Measurements from ENCODE around the gene TAS1R3.

Gene TAS1R3

DNA sequence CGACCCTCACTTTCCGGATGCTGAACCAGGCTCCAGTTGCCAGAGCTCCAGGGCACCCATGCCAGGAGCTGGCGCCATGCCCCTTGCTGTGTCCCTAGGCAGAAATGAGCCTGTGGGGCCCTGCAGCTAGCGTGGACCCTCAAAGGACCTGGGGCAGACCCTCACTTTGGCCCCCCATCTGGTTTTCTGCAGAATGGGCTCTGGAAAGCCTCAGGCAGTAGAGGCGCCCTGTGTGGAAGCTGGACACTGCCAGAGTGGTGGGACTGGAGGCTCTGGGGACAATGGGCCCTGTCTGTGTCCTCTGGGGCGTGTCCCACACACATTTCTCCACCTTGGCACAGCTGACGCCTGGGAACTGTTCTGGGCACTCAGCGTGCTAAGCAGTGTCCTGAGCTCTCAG lies 50.2 kb downstream of the TAS1R3 start:
- Histone ChIP-seq H3K27me3 (replicated peaks; ENCODE audit: insufficient read depth, low read length) (no peaks in the 10 kb centered on the region), H3K9me3 (replicated peaks; ENCODE audit: insufficient read depth, low read length) (no peaks in the 10 kb centered on the region), H2AFZ (ENCODE audit: low read length) (no peak overlapping the region), H3K4me2 (ENCODE audit: low read depth, low read length) (no peak overlapping the region), H3F3A (ENCODE audit: insufficient read depth, low read length) (peaks cover 9% of the 10 kb centered on the region; the same call in 1 of the 2 replicates), H3K4me3 (ENCODE audit: low read length) (no peak overlapping the region), H3K36me3 (replicated peaks; ENCODE audit: insufficient read depth, low read length) (0 out of 2 replicates have a peak, but pooled peaks cover 4% of the 10 kb centered on the region), H4K20me1 (ENCODE audit: insufficient read depth, low read length) (no peaks in the 10 kb centered on the region), H3K27ac (ENCODE audit: low read length) (no peak overlapping the region), H3K79me2 (ENCODE audit: low read length) (peaks cover 6% of the 10 kb centered on the region; the same call in 1 of the 2 replicates), H3K9ac (ENCODE audit: low read length) (no peak overlapping the region), H3K4me1 (ENCODE audit: low read length) (no peaks in the 10 kb centered on the region), H3K9me2 (replicated peaks; ENCODE audit: insufficient read depth, low read length) (no peaks in the 10 kb centered on the region)
- no peak for DNase-seq
- TF ChIP-seq EZH2phosphoT487 (IDR thresholded peaks at IDR 0.05; ENCODE audit: low read length), result no peak
- TF ChIP-seq EZH2 (optimal IDR thresholded peaks at IDR 0.05; ENCODE audit: low read depth, low read length), result no peak
- TF ChIP-seq, protein P1, sequence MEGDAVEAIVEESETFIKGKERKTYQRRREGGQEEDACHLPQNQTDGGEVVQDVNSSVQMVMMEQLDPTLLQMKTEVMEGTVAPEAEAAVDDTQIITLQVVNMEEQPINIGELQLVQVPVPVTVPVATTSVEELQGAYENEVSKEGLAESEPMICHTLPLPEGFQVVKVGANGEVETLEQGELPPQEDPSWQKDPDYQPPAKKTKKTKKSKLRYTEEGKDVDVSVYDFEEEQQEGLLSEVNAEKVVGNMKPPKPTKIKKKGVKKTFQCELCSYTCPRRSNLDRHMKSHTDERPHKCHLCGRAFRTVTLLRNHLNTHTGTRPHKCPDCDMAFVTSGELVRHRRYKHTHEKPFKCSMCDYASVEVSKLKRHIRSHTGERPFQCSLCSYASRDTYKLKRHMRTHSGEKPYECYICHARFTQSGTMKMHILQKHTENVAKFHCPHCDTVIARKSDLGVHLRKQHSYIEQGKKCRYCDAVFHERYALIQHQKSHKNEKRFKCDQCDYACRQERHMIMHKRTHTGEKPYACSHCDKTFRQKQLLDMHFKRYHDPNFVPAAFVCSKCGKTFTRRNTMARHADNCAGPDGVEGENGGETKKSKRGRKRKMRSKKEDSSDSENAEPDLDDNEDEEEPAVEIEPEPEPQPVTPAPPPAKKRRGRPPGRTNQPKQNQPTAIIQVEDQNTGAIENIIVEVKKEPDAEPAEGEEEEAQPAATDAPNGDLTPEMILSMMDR (IDR thresholded peaks at IDR 0.05; ENCODE audit: low read length), result no peak

Measured in MM.1S (cell line).